ENCODE data around the gene LZTR1.
A peak's percentile ranks its signal among the peaks of the same experiment; 100 is the strongest.

Gene LZTR1

DNA sequence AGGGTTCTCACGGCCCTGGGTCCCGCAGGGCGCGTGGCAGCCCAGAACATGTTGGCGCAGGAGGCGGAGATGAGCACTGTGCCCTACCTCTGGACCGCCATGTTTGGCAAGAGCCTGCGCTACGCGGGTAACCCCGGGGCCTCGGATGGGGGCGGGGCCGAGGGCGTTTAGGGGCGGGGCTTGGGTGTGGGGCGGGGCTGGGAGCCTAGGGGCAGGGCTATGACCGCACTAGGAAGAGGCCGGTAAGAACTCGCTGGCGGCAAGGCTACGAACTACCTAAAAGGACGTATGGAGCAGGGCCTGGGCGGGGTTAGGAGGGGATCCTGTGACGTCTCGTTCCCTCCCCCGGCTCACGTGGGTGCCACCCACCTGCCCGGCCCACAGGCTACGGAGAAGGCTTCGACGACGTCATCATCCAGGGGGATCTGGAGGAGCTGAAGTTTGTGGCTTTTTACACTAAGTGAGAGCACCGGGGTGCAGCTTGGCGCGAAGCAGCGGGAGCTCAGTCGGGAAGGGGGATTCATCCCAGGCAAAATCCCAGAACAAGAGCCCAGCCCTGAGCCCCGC is 2.8 kb upstream of the LZTR1 start:
- Histone ChIP-seq H3K36me3 (ENCODE audit: control insufficient read depth, insufficient read depth, low read length) (no peaks in the 10 kb centered on the region), H3K4me1 (peaks cover 6% of the 10 kb centered on the region), H3K27me3 (ENCODE audit: control insufficient read depth, insufficient read depth, low read length) (no peaks in the 10 kb centered on the region), H2AFZ (no peak overlapping the region), H3K4me3 (ENCODE audit: low read depth, low read length) (no peak overlapping the region), H3K79me2 (peaks cover 4% of the 10 kb centered on the region), H3K9me3 (ENCODE audit: control insufficient read depth, low read length) (no peaks in the 10 kb centered on the region), H3K9ac (no peak overlapping the region), H3K27ac (no peak overlapping the region), H3K4me2 (ENCODE audit: low read length) (no peak overlapping the region)
- TF ChIP-seq, protein P1, sequence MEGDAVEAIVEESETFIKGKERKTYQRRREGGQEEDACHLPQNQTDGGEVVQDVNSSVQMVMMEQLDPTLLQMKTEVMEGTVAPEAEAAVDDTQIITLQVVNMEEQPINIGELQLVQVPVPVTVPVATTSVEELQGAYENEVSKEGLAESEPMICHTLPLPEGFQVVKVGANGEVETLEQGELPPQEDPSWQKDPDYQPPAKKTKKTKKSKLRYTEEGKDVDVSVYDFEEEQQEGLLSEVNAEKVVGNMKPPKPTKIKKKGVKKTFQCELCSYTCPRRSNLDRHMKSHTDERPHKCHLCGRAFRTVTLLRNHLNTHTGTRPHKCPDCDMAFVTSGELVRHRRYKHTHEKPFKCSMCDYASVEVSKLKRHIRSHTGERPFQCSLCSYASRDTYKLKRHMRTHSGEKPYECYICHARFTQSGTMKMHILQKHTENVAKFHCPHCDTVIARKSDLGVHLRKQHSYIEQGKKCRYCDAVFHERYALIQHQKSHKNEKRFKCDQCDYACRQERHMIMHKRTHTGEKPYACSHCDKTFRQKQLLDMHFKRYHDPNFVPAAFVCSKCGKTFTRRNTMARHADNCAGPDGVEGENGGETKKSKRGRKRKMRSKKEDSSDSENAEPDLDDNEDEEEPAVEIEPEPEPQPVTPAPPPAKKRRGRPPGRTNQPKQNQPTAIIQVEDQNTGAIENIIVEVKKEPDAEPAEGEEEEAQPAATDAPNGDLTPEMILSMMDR (IDR thresholded peaks at IDR 0.05) = no peak

DNA sequence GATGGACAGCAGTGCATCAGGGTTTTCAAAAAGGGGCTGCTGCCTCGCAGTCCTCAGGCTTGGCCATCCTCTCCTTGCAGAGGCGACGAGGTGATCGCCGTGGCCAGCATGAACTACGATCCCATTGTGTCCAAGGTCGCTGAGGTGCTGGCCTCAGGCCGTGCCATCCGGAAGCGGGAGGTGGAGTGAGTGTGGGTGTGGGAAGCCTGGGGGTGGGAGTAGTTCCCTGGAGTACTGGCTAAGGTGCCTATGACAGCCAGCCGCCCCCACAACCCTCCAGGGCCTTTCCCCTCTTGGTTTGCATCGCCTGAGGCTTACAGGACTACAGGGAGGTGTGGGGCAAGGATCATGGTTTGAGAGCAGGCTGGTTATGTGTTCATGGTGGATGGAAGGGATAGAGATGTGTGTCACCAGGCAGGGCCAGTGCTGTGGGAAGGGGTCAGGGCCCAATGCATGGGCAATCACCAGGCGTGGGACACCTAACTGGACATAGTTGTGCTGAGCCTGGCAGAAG is 2.1 kb upstream of the LZTR1 start:
- H3K79me2 ChIP-seq = peaks cover 4% of the 10 kb centered on the region
- peak overlapping the region; percentile 9 for H3K4me2 ChIP-seq (ENCODE audit: low read length)
- no peak overlapping the region for H3K4me3 ChIP-seq (ENCODE audit: low read depth, low read length)
- H3K4me1 ChIP-seq = peaks cover 6% of the 10 kb centered on the region
- no peak overlapping the region for H2AFZ ChIP-seq
- no peaks in the 10 kb centered on the region for H3K27me3 ChIP-seq (ENCODE audit: control insufficient read depth, insufficient read depth, low read length)
- no peaks in the 10 kb centered on the region for H3K9me3 ChIP-seq (ENCODE audit: control insufficient read depth, low read length)
- TF ChIP-seq, protein P1 (IDR thresholded peaks at IDR 0.05) = no peak
- H3K9ac ChIP-seq = no peak overlapping the region
- H3K36me3 ChIP-seq (ENCODE audit: control insufficient read depth, insufficient read depth, low read length) = no peaks in the 10 kb centered on the region
- no peak overlapping the region for H3K27ac ChIP-seq

DNA sequence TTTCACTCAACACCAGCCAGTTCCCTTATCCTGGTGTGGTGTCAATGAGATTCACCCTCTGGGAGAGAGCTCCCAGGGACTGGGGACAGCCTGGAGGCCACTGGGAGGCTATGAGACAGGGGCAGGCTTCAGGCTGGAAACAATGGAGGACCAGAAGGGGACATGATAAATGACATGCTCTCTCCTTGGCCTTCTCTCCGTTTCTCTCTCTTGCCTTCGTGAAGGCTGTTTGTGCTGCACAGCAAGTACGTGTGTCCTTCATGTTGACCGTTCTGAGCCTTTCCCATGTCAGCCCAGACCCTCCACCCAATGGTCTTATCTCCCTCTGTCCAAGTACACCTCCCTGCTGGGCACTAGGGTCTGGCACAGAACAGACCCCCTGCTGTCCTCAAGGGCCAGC is 1.6 kb upstream of the LZTR1 start:
- H3K9me3 ChIP-seq (ENCODE audit: control insufficient read depth, low read length) = no peaks in the 10 kb centered on the region
- TF ChIP-seq, protein P1 (IDR thresholded peaks at IDR 0.05) = no peak
- no peak overlapping the region for H3K27ac ChIP-seq
- H3K9ac ChIP-seq = no peak overlapping the region
- no peak overlapping the region for H3K4me2 ChIP-seq (ENCODE audit: low read length)
- H3K27me3 ChIP-seq (ENCODE audit: control insufficient read depth, insufficient read depth, low read length) = no peaks in the 10 kb centered on the region
- peaks cover 4% of the 10 kb centered on the region for H3K79me2 ChIP-seq
- H2AFZ ChIP-seq = no peak overlapping the region
- no peaks in the 10 kb centered on the region for H3K36me3 ChIP-seq (ENCODE audit: control insufficient read depth, insufficient read depth, low read length)
- H3K4me3 ChIP-seq (ENCODE audit: low read depth, low read length) = no peak overlapping the region
- peaks cover 6% of the 10 kb centered on the region for H3K4me1 ChIP-seq

DNA sequence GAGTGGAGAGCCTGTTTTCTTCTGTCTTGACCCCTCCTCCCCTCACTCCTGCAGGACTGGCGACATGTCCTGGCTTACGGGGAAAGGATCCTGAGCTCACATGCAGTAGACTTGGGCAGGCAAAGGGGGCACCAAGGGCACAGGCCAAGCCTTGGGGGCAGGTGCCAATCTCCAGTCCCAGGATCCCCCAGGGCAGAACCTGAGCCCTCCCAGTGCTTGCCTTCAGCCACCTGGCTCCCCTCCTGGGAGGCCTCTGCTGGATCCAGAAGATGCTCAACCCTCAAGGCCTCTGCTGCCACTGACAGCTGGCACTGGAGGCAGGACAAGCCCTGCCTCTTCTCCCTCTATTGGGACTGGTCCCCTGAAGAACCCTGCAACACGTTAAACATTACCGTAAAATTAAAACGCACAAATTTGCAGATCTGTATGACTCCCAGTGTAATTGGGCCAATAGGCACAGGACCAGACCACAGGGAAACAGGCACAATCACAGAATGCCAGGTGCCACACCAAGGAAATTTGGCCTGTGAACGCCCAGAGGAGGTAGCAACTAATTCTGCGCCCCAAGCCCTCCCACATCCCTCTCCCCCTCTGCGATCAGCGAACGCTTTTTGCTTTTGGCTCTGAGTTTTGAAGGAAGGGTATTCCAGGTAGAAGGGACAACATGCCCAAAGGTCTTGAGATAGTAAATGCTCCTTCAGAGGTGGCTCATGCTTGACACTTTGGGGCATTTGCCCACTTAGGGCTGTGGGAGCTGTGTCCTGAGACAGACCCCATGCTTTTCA is 967 bp upstream of the LZTR1 start:
- H3K36me3 ChIP-seq (ENCODE audit: control insufficient read depth, insufficient read depth, low read length) = no peaks in the 10 kb centered on the region
- peak overlapping the region; percentile 95 for H3K4me3 ChIP-seq (ENCODE audit: low read depth, low read length)
- H3K79me2 ChIP-seq = peaks cover 4% of the 10 kb centered on the region
- no peaks in the 10 kb centered on the region for H3K9me3 ChIP-seq (ENCODE audit: control insufficient read depth, low read length)
- TF ChIP-seq, protein P1 (IDR thresholded peaks at IDR 0.05) = no peak
- H3K27me3 ChIP-seq (ENCODE audit: control insufficient read depth, insufficient read depth, low read length) = no peaks in the 10 kb centered on the region
- H3K9ac ChIP-seq = no peak overlapping the region
- H3K27ac ChIP-seq = peak overlapping the region; percentile 65
- H3K4me2 ChIP-seq (ENCODE audit: low read length) = peak overlapping the region; percentile 100
- H2AFZ ChIP-seq = peak overlapping the region; percentile 82
- H3K4me1 ChIP-seq = peaks cover 6% of the 10 kb centered on the region
